Mesenchymal stem cell (in vitro differentiated cells and primary cell): ENCODE measurements around the gene DEPDC1B.

Source experiments
- DNase-seq: peaks from one replicate; pipeline ENCODE4 v3.0.0-alpha.2; 2013
- H2AFZ ChIP-seq: one replicate; pipeline ENCODE4 v1.6.1; 2013; ENCODE audit warnings: low read depth, mild to moderate bottlenecking, control low read depth, inconsistent platforms, low read length, moderate library complexity
- H2AK5ac ChIP-seq: 2 replicates; pipeline ENCODE4 v1.6.1; 2013; ENCODE audit warnings: low read length, moderate library complexity, mild to moderate bottlenecking, inconsistent platforms; ENCODE audit not compliant: severe bottlenecking
- H2BK120ac ChIP-seq: one replicate; pipeline ENCODE4 v1.6.1; 2013; ENCODE audit warnings: low read depth, mild to moderate bottlenecking, inconsistent platforms, low read length, moderate library complexity
- H2BK12ac ChIP-seq, 2 experiments: one replicate each; pipeline ENCODE4 v1.6.1; 2013; ENCODE audit warnings: inconsistent platforms in 2 of 2, low read length in 2 of 2, mild to moderate bottlenecking in 2 of 2, moderate library complexity in 2 of 2, control low read depth in 1 of 2
- H2BK15ac ChIP-seq: one replicate; pipeline ENCODE4 v1.6.1; 2013; ENCODE audit warnings: mild to moderate bottlenecking, low read depth, inconsistent platforms; ENCODE audit not compliant: poor library complexity, severe bottlenecking
- H2BK5ac ChIP-seq: 2 replicates; pipeline ENCODE4 v1.6.1; 2013; ENCODE audit warnings: low read depth, mild to moderate bottlenecking, low read length, control low read depth, inconsistent platforms; ENCODE audit not compliant: poor library complexity, severe bottlenecking
- H3K14ac ChIP-seq, 2 experiments: one replicate each; pipeline ENCODE4 v1.6.1; 2013; ENCODE audit warnings: inconsistent platforms in 2 of 2, low read length in 2 of 2, control low read depth in 1 of 2, mild to moderate bottlenecking in 1 of 2, moderate library complexity in 1 of 2
- H3K18ac ChIP-seq, 2 experiments: one replicate each; pipeline ENCODE4 v1.6.1; 2013; ENCODE audit warnings: inconsistent platforms in 2 of 2, low read length in 2 of 2, control low read depth in 1 of 2, low read depth in 1 of 2, mild to moderate bottlenecking in 1 of 2
- H3K23ac ChIP-seq, 2 experiments: one replicate each; pipeline ENCODE4 v1.6.1; 2013; ENCODE audit warnings: inconsistent platforms in 2 of 2, low read length in 2 of 2, mild to moderate bottlenecking in 2 of 2, moderate library complexity in 2 of 2, control low read depth in 1 of 2
- H3K27ac ChIP-seq: 2 replicates; pipeline ENCODE4 v1.5.1; 2013; ENCODE audit warnings: mild to moderate bottlenecking, moderate library complexity, low read length, control low read depth, inconsistent platforms; ENCODE audit not compliant: poor library complexity, severe bottlenecking
- H3K27me3 ChIP-seq, 2 experiments: 2 replicates each; pipeline versions ENCODE4 v1.6.1 to v1.7.0; 2013; ENCODE audit warnings: low read length in 2 of 2, mild to moderate bottlenecking in 2 of 2, moderate library complexity in 2 of 2, control low read depth in 1 of 2, inconsistent platforms in 1 of 2; ENCODE audit not compliant: control insufficient read depth in 1 of 2, insufficient read depth in 1 of 2
- H3K36me3 ChIP-seq, 2 experiments: 2 replicates each; pipeline versions ENCODE4 v1.6.1 to v1.7.0; 2013; ENCODE audit warnings: low read length in 2 of 2, control low read depth in 1 of 2, inconsistent platforms in 1 of 2, low read depth in 1 of 2, mild to moderate bottlenecking in 1 of 2; ENCODE audit not compliant: insufficient read depth in 2 of 2, control insufficient read depth in 1 of 2
- H3K4ac ChIP-seq, 2 experiments: one replicate each; pipeline ENCODE4 v1.6.1; 2013; ENCODE audit warnings: inconsistent platforms in 2 of 2, low read length in 2 of 2, mild to moderate bottlenecking in 2 of 2, moderate library complexity in 2 of 2, control low read depth in 1 of 2, low read depth in 1 of 2
- H3K4me1 ChIP-seq: 2 replicates; pipeline ENCODE4 v1.6.1; 2013; ENCODE audit warnings: low read depth, low read length, control low read depth; ENCODE audit not compliant: control insufficient read depth, insufficient read depth
- H3K4me2 ChIP-seq: 2 replicates; pipeline ENCODE4 v1.6.1; 2013; ENCODE audit warnings: low read length, mild to moderate bottlenecking, inconsistent platforms; ENCODE audit not compliant: poor library complexity, severe bottlenecking
- H3K4me3 ChIP-seq, 2 experiments: 2 replicates each; pipeline versions ENCODE4 v1.5.1 to v1.7.0; 2013; ENCODE audit warnings: low read length in 2 of 2, mild to moderate bottlenecking in 2 of 2, control low read depth in 1 of 2, low read depth in 1 of 2; ENCODE audit not compliant: insufficient read depth in 1 of 2
- H3K79me1 ChIP-seq: replicated peaks from 2 replicates; pipeline ENCODE4 v1.6.1; 2013; ENCODE audit warnings: mild to moderate bottlenecking, control low read depth, low read length, inconsistent platforms; ENCODE audit not compliant: poor library complexity, severe bottlenecking
- H3K9ac ChIP-seq: 2 replicates; pipeline ENCODE4 v1.7.0; 2013; ENCODE audit warnings: mild to moderate bottlenecking, low read length, moderate library complexity
- H3K9me3 ChIP-seq: 2 replicates; pipeline ENCODE4 v1.7.0; 2013; ENCODE audit warnings: mild to moderate bottlenecking, low read length; ENCODE audit not compliant: control insufficient read depth
- H4K8ac ChIP-seq: one replicate; pipeline ENCODE4 v1.6.1; 2013; ENCODE audit warnings: inconsistent platforms, mild to moderate bottlenecking, low read length, moderate library complexity
- H4K91ac ChIP-seq: one replicate; pipeline ENCODE4 v1.6.1; 2013; ENCODE audit warnings: mild to moderate bottlenecking, low read length, inconsistent platforms
- WGBS: methylation state at CpG from one replicate; pipeline ENCODE4 v1.1.7; 2013; ENCODE audit warnings: mixed read lengths; 5-methylcytosine and 5-hydroxymethylcytosine counted together

The DEPDC1B gene

GRCh38 chr5:60551829-60552228, 148.1 kb downstream of the DEPDC1B start:
- Histone ChIP-seq H4K91ac (no peak overlapping the region), H3K79me1 (no peaks in the 10 kb centered on the region), H2BK120ac (no peak overlapping the region), H3K27ac (no peak overlapping the region), H3K23ac (no peak overlapping the region), H4K8ac (no peak overlapping the region), H2BK15ac (no peak overlapping the region), H2AFZ (no peak overlapping the region), H3K36me3 (no peaks in the 10 kb centered on the region), H2AK5ac (no peak overlapping the region), H3K4ac (no peak overlapping the region), H3K4me3 (no peak overlapping the region), H3K14ac (no peak overlapping the region), H3K9me3 (no peaks in the 10 kb centered on the region), H3K9ac (no peak overlapping the region), H2BK12ac (no peak overlapping the region), H3K4me1 (no peaks in the 10 kb centered on the region), H3K18ac (no peak overlapping the region), H3K27me3 (no peaks in the 10 kb centered on the region), H2BK5ac (no peak overlapping the region), H3K4me2 (no peak overlapping the region)
- WGBS: 89% methylated on average over 3 of the region's 3 CpGs
- DNase-seq: no peak

GRCh38 chr5:60551250-60551649, 148.7 kb downstream of the DEPDC1B start:
- peak; percentile 47 for DNase-seq
- Histone ChIP-seq H4K91ac (no peak overlapping the region), H3K18ac (no peak overlapping the region), H2AFZ (no peak overlapping the region), H3K79me1 (no peaks in the 10 kb centered on the region), H2BK12ac (no peak overlapping the region), H4K8ac (no peak overlapping the region), H2BK120ac (no peak overlapping the region), H3K36me3 (no peaks in the 10 kb centered on the region), H3K9me3 (no peaks in the 10 kb centered on the region), H2BK15ac (no peak overlapping the region), H3K4ac (no peak overlapping the region), H3K9ac (no peak overlapping the region), H3K4me1 (no peaks in the 10 kb centered on the region), H3K27ac (no peak overlapping the region), H2AK5ac (no peak overlapping the region), H3K4me2 (no peak overlapping the region), H3K23ac (no peak overlapping the region), H2BK5ac (no peak overlapping the region), H3K14ac (no peak overlapping the region), H3K27me3 (no peaks in the 10 kb centered on the region), H3K4me3 (no peak overlapping the region)
- 91% methylated on average over 1 of the region's 1 CpG for WGBS

GRCh38 chr5:60550311-60550710, 149.7 kb downstream of the DEPDC1B start:
- H2AK5ac ChIP-seq: no peak overlapping the region
- H3K79me1 ChIP-seq: no peaks in the 10 kb centered on the region
- no peak overlapping the region for H4K91ac ChIP-seq
- H3K4ac ChIP-seq: no peak overlapping the region
- H3K9me3 ChIP-seq: no peaks in the 10 kb centered on the region
- no peak overlapping the region for H3K23ac ChIP-seq
- H4K8ac ChIP-seq: no peak overlapping the region
- H2BK15ac ChIP-seq: no peak overlapping the region
- no peak overlapping the region for H2AFZ ChIP-seq
- no peaks in the 10 kb centered on the region for H3K4me1 ChIP-seq
- H3K4me3 ChIP-seq: no peak overlapping the region
- no peaks in the 10 kb centered on the region for H3K27me3 ChIP-seq
- no peak overlapping the region for H2BK120ac ChIP-seq
- H3K14ac ChIP-seq: no peak overlapping the region
- no peak overlapping the region for H2BK5ac ChIP-seq
- DNase-seq: no peak
- H3K9ac ChIP-seq: no peak overlapping the region
- H3K36me3 ChIP-seq: no peaks in the 10 kb centered on the region
- no peak overlapping the region for H3K27ac ChIP-seq
- no CpG with 5 or more reads among the region's 1 CpG for WGBS
- H3K18ac ChIP-seq: no peak overlapping the region
- H3K4me2 ChIP-seq: no peak overlapping the region
- H2BK12ac ChIP-seq: no peak overlapping the region

DNA sequence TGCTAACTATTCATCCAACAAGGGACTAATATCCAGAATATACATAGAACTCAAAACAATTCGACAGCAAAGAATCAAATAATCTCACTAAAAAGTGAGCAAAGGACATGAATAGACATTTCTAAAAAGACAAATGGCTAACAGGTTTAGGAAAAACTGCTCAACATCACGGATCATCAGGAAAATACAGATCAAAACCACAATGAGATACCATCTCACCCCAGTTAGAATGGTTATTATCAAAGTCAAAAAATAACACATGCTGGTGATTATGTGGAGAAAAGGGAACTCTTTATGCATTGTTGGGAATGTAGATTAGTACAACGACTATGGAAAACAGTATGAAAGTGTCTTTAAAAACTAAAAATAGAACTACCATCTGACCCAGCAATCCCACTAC, 150.1 kb downstream of the DEPDC1B start:
- no peaks in the 10 kb centered on the region for H3K4me1 ChIP-seq
- H3K23ac ChIP-seq: no peak overlapping the region
- no peak overlapping the region for H2BK5ac ChIP-seq
- H2BK12ac ChIP-seq: no peak overlapping the region
- H3K27ac ChIP-seq: no peak overlapping the region
- H3K79me1 ChIP-seq: no peaks in the 10 kb centered on the region
- H2BK15ac ChIP-seq: no peak overlapping the region
- H2BK120ac ChIP-seq: no peak overlapping the region
- no peak overlapping the region for H4K8ac ChIP-seq
- WGBS: 100% methylated on average over 1 of the region's 3 CpGs
- no peak overlapping the region for H3K14ac ChIP-seq
- no peak overlapping the region for H3K4me2 ChIP-seq
- no peak overlapping the region for H4K91ac ChIP-seq
- H2AFZ ChIP-seq: no peak overlapping the region
- no peaks in the 10 kb centered on the region for H3K9me3 ChIP-seq
- H3K4ac ChIP-seq: no peak overlapping the region
- no peak overlapping the region for H3K9ac ChIP-seq
- DNase-seq: no peak
- H2AK5ac ChIP-seq: no peak overlapping the region
- no peaks in the 10 kb centered on the region for H3K36me3 ChIP-seq
- H3K27me3 ChIP-seq: no peaks in the 10 kb centered on the region
- no peak overlapping the region for H3K18ac ChIP-seq
- no peak overlapping the region for H3K4me3 ChIP-seq
